GM21360 (cell line): Measurements from ENCODE around the gene DRICH1.
"Not testable (repeated sequence)": the region's sequence is repeated elsewhere in the genome, so short reads cannot be mapped to it uniquely, and the experiment has no call there.

Experiments
- ATAC-seq: cut with Tn5 transposase; IDR thresholded peaks from one replicate; pipeline ENCODE4 v1.9.1; 2021; ENCODE audit warnings: mild to moderate bottlenecking, moderate library complexity; ENCODE audit not compliant: unreplicated experiment

The DRICH1 gene

DNA sequence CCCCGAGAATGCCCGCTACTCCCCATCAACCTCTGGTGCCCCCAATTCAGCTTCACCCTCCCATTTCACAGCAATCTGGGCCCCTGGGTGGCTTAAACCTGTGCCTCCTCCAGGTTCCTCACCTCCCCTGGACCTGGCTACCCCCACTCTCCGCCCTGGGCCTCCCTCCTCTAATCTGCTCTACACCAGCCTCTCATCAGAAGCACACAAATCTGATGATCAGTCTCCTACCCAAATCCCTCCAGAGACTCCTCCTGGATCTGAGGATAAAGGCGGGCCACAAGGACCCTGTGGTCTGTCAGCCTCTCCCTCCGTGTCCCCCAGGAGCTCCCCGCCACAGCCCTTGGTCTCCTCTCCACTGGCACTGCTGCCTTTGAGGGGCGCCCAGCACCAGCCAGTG is 28.9 kb downstream of the DRICH1 start:
- ATAC-seq: no peak

DNA sequence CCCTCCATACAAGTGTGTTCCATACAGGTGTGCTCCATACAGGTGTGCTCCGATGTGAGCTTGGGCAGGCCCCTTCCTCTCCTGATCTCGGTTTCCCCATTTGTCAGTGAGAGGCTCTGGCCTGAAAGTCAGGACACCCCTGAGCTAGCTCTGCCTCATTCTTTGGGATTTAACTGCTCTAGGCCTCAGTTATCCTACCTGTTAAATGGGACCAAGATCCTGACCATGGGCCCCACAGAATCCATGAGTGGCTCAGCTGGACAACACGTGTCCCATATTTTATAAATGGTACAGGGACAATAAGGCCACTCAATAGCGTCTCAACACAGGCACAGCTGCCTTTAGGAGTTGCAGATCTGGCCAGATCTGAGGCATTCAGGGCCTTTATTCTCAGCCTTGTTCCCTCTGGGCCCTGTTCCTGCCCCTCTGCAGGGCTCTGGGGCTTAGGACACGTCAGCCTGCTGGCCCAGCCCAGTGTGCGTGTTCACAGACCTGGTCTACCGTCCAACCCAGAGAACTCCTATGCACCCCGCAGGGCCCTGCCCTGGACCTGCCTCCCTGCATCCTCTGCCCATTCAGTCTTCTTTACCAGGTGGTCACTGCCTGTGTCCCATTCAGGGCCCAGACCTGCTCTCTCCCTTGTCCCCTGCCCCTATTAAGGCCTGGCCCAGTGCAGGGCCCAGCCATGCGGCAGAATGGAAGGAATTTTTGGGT is 33.2 kb downstream of the DRICH1 start:
- no peak for ATAC-seq

DNA sequence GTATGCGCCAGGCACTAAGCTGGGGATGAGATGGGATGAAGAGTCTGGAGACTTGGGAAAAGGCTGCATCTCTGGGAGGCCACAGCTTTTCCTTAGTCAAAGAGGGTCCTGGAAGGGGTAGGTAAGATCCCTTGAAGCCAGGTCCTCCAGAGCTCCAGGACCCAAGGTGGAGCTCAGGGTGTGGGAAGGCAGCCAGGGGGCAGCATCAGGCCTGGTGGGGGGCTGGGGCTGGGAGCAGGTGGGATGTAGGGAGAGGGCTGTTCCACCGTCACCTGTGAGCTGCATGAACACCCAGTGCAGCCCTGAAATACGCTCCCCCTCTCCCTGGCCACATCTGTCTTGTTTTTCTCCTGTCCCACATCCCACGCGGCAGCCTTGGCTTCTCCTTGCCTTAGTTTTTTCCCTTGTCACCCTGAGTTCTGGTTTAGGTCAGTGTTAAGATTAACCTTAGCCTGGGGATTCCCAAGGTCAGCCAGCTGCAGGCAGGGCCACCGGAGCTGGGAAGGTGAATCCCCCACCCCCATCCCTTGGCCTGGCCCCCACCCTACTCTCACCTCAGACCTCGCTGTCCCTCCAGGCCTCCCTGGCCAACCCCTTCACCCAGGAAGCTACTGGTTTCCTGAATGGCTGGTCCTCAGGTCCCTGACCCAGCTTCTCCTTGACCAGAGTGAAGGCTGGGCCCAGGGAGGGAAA is 34.4 kb downstream of the DRICH1 start:
- ATAC-seq: not testable (repeated sequence)

DNA sequence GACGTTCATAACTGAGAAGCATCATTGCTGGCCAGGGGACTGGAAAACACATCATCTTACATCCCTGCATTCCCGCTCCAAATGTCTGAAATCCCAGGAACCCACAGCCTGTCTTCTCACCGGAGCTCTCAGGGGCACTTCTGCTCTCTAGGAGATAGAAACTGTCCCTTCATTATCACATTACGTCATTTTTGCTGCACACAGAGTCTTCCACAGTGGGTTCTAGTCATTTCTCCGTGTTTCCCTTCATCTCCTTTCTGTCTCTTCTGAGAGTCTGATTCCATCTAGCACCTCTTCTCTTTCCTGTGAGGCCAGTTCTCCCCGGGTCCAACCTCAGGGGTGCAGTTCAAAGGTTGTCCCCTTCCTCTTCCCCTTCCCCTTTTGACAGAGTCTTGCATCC is 36.2 kb downstream of the DRICH1 start:
- not testable (repeated sequence) for ATAC-seq

DNA sequence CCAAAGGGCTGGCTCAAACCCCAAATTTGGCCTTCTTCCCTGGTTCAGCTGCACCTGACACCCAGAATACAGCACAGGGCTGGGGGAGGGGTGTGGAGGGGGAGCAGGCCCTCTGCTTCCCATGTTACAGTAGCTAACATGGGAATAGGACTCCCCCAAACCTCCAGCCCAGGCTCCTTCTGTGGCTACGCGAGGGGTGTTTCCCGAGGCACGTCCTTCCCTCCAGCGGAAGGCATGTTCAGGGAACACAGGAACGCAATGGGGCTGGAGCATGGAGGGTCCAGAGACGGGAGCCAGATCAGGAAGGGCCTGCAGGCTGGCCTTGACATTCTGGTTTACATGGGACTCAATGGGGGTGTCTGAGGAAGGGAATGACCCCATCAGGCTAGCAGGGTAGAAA is 40.3 kb downstream of the DRICH1 start:
- no peak for ATAC-seq

DNA sequence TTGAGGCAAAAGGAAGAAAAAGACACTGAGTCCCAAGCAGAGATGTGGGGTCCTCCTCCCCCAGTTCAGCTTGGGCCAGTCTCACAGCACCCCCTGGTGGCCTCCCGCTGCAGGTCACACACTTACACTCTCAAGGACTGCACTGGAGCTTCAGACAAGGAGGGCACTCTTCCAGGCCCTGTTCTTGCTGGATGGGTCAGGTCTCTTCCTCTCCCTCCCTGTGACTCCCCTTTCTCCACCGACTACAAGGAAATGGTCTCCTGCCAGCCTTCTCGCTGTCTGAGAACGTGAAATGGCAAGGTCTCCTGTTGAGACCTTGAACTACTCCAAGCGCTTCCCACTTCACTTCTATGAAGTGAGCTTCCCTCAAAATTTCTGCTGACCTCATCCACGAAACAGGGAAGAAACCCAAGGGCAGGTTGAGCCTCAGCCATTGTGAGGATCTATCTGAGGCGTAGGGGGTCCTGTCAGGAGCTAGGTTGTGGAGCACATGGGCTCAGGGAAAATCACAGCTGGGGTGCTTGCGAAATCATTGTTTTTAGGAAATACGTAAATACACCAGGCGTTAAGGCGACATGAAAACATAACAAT is 40.8 kb downstream of the DRICH1 start:
- ATAC-seq: no peak

DNA sequence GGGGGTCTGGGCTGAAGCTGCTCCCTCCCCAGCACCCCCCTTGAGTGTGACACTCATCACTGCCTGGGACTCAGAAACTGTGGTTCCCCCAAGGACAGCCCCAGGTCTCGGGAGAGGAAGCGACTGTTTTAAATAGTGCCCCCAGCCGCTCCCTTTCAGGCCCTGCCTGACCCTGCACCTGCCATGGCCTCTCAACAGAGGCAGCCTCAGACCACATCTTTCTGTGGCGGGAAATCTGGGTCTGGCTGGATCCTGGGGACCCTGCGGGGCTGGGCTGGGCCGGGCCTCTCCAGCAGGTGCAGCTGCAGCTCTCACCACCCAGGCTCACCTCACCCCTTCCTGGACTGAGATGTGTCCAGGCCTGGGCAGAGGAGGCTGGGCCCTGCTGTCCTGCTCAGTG is 48.3 kb downstream of the DRICH1 start:
- ATAC-seq: no peak

DNA sequence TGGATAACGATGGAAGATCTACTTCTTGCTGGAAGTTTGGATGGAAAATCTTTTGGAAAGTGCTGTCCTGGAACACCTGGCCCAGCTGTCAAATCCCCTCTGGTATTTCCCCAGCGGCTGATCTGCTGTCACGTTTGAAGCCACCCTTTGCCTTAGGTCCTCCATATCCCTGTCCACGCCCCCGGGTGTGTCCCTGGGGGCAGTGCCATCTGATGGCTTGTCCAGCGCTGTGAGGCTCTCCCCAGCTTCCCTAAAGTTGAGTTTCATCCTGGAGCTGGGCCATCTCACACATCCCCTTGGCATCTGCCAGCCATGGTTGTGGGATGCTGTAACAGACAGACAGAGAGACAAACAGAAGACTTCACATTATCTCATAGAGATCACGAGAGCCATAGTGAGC is 49.0 kb downstream of the DRICH1 start:
- no peak for ATAC-seq

DNA sequence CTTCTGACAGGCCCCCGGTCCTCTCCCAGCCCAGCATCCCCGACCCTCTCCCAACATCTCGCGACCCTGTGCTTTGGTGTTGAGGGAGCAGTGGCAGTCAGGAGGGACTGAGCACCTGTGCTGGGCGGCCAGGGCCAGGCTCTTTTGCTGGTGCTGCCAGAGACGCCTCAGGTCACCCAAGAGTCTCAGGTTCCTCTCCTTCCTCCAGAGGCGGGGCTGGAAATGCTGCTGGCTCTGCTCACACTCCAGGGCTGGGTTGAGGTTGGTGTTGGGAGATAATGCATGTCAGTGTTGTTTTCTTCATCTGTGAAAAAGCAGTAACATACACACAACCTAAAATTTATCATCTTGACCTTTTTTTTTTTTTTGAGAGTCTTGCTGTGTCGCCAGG is 50.9 kb downstream of the DRICH1 start:
- ATAC-seq: no peak

DNA sequence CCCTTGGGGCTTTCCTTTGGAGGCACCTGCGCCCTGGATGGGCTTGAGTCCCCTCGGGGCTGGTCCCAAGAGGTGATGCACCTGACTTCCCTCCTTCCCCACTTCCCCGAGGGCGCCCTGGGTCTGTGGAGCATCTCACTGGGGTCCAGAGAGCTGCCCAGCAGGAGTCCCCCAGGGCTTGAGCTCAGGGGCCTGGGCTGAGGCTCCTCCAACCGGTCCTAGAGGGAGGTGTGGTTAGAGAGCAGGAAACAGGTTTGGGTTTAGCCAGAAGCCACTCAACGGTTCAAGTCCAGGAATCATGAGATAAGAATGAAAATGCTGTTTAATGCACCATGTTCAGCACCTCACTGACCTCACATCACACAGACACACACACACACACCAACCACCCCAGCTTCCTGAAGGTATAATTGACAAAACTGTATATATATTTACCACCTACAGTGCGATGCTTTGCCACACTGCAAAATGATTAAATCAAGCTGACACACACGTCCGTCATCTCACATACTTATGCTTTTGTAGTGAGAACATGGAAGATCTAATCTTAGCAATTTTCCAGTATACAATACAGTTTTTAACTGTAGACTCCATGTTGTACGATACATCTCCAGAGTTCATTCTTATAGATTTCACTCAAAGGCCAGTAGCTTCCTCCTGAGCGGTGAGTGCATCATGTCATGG is 51.4 kb downstream of the DRICH1 start:
- no peak for ATAC-seq

DNA sequence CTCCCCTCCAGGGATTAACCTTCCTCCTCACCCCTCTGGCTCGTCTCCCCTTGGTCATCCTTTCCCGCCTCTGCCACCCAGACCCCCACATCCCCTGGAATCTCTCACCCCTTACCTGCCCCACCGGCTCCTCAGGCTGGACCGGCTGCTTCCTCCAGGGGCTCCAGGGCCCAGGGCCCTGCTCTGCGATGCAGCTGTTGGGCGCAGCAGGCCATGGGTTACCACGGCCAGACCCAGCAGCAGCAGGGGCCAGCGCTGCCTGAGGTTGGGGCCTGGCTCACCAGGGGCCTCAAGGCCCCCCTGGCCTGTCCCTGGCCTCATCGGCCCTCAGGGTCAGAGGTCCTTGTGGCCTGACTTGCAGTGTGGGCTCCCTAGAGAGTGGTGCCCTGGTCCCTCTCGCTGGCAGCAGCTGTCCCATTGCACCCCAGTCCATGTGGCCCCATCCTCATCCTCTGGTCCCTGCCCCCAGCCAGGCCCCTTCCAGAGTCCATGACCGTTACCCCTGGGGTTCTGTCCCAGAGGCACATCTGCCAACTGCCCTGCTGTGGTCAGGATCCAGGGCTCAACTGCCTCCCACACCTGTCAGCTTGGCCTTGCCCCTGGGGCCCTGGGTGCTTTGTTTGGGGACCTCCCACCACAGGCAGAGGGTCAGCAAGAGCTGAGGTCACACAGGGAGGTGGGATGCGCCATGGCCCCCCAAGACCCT is 52.1 kb downstream of the DRICH1 start, which contains the start of gene IGLL1:
IGLL1 (minus strand) TSS at position 421 of the 706 bp plus-strand sequence; CDS start at position 321, 100 bp downstream.
- no peak for ATAC-seq

DNA sequence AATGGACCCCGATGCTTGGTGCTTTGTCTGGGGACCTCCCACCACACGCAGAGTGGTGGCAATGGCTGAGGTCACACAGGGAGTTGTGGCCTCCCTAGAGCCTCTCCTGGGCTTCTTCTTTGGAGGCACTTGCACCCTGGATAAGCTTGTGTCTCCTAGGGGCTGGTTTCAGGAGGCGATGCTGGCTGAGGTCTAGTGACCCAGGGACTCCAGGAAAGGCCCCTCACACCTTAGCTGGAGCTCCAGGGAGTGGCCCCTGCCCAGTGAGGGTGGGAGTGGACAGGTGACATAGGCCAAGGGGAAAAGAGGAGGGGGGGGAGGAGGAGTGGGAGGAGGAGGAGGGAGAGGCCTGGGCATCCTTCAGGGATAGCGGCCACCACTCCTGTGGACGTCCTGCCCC is 52.8 kb downstream of the DRICH1 start:
- no peak for ATAC-seq

DNA sequence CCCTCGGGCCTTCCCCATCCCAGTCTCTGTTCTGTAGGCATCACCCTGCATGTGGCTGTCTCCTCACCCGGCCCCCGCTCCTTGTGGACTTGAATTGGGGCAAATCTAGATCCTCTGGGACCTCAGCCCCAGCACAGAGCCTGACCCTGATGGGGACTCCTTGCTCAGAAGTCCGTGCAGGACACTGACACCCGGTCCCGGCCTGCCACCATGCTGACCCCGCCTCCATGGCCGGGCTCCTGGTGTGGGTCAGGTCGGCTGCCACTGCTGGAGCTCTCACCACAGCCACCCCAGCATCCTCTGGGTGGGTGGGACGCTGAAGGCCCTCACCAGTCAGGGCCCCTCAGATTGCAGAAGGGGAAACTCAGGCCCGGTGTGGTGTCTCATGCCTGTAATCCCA is 53.8 kb downstream of the DRICH1 start:
- no peak for ATAC-seq

DNA sequence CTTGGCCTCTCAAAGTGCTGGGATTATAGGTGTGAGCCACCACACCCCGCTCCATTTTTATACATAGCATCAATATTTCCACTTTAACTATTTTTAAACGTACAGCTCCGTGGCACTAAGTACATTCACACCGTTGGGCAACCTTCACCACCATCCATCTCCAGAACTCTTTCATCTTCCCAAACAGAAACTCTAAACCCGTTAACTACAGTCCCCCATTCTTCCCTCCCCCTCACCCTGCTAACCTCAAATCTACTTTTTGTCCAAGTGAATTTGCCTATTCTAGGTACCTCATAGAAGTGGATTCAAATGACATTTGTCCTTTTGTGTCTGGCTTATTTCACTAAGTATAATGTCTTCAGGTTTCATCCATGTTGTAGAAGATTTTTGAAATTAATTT is 55.4 kb downstream of the DRICH1 start:
- no peak for ATAC-seq

DNA sequence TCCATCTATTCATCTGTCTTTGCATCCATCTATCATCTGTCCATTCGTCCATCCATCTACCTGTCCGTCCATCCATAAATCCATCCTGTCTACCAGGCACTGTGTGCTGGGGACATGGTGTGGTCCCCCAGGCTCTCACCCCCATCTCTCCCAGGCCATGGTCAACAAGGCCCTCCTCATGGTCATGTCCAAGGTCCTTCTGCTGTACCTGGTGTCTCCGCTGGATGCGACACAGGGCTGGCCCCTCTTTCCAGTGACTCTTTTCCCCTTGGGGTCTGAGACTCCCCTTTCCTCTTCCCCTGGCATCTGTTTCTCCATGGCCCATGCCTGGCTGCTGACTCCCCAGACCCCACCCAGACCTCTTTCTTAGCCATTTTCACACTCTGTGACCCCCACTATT is 56.5 kb downstream of the DRICH1 start:
- no peak for ATAC-seq

DNA sequence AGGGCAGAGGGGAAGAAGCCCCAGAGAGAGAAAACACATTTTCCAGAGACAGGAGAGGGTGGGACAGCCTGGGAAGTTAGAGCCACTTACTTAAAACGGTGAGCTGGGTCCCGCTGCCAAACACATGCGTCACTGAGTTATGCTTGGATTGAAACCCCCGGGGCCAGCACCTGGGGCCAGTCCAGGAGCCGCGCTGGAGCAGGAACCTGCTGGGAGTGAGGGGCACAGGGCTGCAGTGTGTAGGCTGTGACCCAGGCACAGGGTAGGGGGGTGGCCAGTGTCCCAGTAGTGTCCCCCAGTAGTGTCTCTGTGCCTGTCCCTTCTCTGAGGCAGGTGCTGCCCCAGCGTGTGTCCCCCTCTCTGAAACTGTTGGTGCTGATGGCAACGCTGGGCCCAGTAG is 57.2 kb downstream of the DRICH1 start:
- no peak for ATAC-seq

DNA sequence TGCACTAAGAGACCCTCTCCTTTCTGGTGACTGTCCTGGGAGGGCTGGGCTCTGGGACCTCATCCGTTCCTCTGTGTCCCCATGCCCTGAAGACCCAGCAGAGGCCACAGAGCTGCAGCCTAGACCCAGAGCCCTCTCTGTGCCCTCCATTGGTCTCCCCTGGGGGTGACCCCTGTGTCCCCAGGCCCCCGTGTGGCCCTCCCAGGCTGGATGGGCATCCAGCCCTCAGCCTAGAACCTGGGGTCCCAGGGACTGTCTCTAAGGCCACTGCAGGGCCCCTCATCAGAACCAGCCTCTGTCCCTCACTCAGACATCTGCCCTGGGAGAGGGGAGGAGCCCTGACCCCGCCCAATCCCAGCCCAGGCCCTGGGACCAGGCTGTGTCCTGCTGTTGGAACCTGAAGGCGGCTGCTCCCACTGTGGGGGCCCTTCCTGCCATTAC is 57.7 kb downstream of the DRICH1 start:
- no peak for ATAC-seq

DNA sequence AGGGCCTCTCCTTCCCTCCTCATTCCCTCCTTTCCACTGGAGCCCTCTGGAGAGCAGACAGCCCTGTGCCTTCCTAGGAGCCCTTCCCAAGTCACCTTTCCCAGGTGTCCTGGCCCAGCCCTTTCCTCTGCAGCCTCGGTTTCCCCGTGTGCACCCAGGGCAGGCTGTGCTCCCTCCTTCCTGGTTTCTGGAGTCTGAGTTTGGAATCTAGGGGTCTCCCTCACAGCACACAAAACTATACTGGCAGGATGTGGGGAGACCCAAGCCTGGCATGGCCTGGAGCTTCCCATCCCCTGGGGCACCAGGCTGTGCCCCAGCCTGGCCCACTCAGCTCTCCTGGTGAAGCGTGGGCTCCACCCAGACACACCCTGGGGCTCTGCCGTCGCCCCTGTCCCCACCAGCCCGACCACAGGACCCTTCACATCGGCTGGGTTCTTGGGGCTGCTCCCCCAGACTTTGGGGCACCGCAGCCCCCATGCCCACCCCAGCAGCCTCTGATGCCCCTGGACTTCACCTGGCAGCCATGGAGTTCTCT is 58.4 kb downstream of the DRICH1 start:
- ATAC-seq: not testable (repeated sequence)

DNA sequence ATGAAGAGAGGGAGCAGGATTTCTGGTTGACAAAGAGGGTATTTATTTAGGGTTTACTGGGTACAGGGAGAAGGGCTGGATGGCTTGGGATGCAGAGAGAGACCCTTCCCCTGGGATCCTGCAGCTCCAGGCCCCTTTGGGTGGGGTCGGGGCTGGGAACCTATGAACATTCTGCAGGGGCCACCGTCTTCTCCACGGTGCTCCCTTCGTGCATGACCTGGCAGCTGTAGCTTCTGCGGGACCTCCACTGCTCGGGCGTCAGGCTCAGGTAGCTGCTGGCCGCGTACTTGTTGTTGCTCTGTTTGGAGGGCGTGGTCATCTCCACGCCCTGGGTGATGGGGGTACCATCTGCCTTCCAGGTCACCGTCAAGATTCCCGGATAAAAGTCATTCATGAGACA is 59.0 kb downstream of the DRICH1 start:
- not testable (repeated sequence) for ATAC-seq

DNA sequence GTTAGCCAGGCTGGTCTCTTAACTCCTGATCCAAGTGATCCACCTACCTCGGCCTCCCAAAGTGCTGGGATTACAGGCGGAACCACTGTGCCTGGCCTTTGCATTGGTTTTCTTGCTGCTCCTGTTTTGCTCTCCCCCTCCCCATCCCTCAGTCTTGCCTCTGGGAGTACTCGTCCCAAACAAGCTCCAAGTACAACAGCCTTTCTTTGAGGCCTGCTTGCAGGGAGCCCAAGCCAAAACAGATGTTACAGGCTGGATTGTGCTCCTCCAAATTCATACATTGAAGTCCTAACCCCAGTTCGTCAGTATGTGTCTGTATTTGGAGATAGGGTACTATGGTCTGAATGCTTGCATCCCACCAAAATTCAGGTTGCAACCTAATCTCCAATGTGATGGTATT is 60.6 kb downstream of the DRICH1 start:
- no peak for ATAC-seq

DNA sequence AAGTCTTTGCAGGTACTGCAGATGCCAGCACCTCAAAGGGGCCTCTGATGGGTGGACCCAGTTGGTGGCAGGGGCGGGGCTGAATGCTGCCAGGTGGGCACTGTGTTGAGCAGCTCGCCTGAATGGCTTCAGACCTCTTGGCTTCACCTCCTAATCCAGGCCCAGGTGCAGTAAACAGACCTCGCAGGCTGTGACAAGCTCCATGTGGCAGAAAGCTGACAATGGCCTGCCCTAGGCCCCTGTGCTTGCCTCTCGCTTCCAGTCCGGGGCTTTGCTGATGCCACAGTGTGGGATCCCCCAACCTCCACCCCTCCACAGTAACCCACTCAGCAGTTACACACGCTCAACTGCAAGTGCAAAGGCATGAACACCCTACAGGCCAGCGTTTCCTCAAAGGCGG is 61.4 kb downstream of the DRICH1 start:
- ATAC-seq: no peak
